ENCODE measurements around the gene BORCS5.

- TF ChIP-seq POLR2A (IDR thresholded peaks at IDR 0.05; ENCODE audit: low read depth, low read length) = no peak
- TF ChIP-seq POLR2AphosphoS5 (IDR thresholded peaks at IDR 0.05; ENCODE audit: low read depth, low read length) = no peak
- TF ChIP-seq TAF1 (IDR thresholded peaks at IDR 0.05; ENCODE audit: low read depth, low read length) = no peak
- TF ChIP-seq PAX5 (IDR thresholded peaks at IDR 0.05; ENCODE audit: insufficient read depth, low read length, severe bottlenecking) = no peak
Observed at GRCh38 chr12:12405882-12406281, 49.0 kb downstream of the BORCS5 start.
